Measurements from ENCODE around the gene SLC9A7.

The SLC9A7 gene

DNA sequence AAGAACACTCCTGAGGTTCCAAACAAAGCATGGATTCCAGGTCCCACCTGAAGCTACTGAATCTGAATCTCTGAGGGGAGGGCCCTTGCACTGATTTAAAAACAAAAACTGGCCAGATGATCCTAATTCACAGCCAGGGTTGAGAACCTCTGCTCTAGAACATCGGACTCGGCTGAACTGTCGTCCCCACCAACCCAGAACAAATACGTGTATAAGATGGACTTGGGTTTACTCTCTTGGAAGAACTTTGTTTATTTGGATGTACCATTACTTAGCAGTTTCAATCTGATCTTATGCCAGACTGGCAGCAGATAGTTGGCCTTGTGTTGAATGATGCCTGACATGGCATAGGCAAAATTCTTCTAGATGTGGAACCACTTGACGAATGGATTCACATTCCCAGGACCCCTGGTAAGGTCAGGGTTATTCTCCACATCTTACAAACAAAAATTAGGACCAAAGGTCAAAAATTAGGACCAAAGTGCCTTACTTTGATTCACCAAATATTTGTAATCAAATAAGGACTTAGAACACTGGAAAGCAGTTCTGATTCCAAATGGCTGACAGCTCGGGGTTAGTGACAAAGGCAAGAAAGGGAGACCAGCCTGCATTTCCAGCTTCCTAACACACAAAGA is 156.3 kb downstream of the SLC9A7 start:
- H3K27ac Mint-ChIP-seq = no peak overlapping the region
- H3K4me1 Mint-ChIP-seq = no peaks in the 10 kb centered on the region
- no peak overlapping the region for H3K4me3 Mint-ChIP-seq
- H3K27me3 Mint-ChIP-seq (ENCODE audit: low read depth) = no peaks in the 10 kb centered on the region
- H3K9me3 Mint-ChIP-seq = peaks cover 2% of the 10 kb centered on the region
- TF ChIP-seq, protein P1, sequence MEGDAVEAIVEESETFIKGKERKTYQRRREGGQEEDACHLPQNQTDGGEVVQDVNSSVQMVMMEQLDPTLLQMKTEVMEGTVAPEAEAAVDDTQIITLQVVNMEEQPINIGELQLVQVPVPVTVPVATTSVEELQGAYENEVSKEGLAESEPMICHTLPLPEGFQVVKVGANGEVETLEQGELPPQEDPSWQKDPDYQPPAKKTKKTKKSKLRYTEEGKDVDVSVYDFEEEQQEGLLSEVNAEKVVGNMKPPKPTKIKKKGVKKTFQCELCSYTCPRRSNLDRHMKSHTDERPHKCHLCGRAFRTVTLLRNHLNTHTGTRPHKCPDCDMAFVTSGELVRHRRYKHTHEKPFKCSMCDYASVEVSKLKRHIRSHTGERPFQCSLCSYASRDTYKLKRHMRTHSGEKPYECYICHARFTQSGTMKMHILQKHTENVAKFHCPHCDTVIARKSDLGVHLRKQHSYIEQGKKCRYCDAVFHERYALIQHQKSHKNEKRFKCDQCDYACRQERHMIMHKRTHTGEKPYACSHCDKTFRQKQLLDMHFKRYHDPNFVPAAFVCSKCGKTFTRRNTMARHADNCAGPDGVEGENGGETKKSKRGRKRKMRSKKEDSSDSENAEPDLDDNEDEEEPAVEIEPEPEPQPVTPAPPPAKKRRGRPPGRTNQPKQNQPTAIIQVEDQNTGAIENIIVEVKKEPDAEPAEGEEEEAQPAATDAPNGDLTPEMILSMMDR (IDR thresholded peaks at IDR 0.05; ENCODE audit: unreplicated experiment in 3 of 3) = no peak
- H3K36me3 Mint-ChIP-seq (ENCODE audit: low read depth) = no peaks in the 10 kb centered on the region

DNA sequence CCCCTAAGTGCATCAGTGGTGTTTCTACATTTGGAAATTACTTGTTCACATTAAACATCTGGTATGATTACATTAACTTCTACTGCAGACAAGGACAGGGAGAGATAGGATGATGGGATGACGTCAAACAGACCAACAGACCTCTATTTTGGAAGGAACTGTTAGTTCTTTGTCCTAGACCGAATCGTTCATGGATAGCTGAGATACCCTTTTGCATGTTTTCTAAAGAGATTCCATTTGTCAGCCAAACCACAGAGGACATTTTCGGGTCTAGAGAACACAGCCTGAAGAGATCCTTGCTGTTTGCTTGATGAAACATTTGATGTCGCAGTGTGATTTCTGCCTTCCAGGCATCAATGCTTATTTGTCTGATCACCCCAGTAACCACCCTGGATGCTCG is 157.6 kb downstream of the SLC9A7 start:
- Mint-ChIP-seq H3K27ac (no peak overlapping the region), H3K36me3 (ENCODE audit: low read depth) (no peaks in the 10 kb centered on the region), H3K27me3 (ENCODE audit: low read depth) (no peaks in the 10 kb centered on the region), H3K9me3 (peaks cover 2% of the 10 kb centered on the region), H3K4me1 (no peaks in the 10 kb centered on the region), H3K4me3 (no peak overlapping the region)
- TF ChIP-seq, protein P1 (IDR thresholded peaks at IDR 0.05; ENCODE audit: unreplicated experiment in 3 of 3) = no peak

DNA sequence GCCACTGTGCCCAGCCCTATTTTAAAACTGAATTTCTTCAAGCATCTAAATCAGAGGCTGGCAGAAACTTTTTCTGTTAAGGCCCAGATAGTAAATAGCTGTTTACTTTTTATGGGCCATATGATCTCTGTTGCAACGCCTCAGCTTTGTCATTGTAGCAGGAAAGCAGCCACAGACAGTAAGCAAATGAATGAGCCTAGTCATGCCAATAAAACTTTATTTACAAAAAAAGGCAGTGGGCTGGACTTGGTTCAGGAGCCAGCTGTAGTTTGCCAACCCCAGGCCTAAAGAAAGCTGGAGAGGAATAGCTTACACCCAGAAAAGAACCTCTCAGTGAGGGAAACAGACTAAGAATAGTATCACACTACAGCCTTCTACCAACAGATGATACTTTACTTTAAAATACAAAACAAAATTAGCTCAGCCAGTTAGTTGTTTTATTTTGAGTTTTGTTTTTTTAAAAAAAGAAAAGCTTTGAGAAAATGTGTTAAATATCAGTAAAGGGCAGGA is 159.8 kb downstream of the SLC9A7 start:
- no peak overlapping the region for H3K4me3 Mint-ChIP-seq
- TF ChIP-seq, protein P1 (IDR thresholded peaks at IDR 0.05; ENCODE audit: unreplicated experiment in 3 of 3) = no peak
- peaks cover 2% of the 10 kb centered on the region for H3K9me3 Mint-ChIP-seq
- no peaks in the 10 kb centered on the region for H3K36me3 Mint-ChIP-seq (ENCODE audit: low read depth)
- no peak overlapping the region for H3K27ac Mint-ChIP-seq
- H3K4me1 Mint-ChIP-seq = no peaks in the 10 kb centered on the region
- no peaks in the 10 kb centered on the region for H3K27me3 Mint-ChIP-seq (ENCODE audit: low read depth)

DNA sequence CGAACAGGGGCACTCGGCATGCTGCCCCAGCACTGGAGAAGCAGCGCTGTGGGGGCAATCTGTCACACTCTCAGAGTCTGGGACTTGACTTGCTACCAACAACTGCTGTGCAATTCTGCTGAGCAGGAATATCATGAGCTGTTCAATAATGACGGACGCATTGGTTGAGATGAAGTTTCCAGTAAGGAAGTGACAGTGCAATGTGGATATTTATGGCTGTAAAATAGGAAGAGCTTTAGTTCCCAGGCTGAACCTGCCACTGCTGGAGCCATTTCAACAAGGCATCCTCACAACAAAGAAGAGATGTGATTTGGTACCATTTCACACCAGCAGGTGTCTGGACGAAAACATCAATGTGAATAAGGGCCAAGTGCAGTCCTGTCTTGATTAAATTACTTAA is 161.1 kb downstream of the SLC9A7 start:
- H3K4me3 Mint-ChIP-seq = no peak overlapping the region
- H3K36me3 Mint-ChIP-seq (ENCODE audit: low read depth) = no peaks in the 10 kb centered on the region
- TF ChIP-seq, protein P1 (IDR thresholded peaks at IDR 0.05; ENCODE audit: unreplicated experiment in 3 of 3) = no peak
- H3K9me3 Mint-ChIP-seq = peaks cover 2% of the 10 kb centered on the region
- H3K27ac Mint-ChIP-seq = no peak overlapping the region
- H3K4me1 Mint-ChIP-seq = no peaks in the 10 kb centered on the region
- no peaks in the 10 kb centered on the region for H3K27me3 Mint-ChIP-seq (ENCODE audit: low read depth)

DNA sequence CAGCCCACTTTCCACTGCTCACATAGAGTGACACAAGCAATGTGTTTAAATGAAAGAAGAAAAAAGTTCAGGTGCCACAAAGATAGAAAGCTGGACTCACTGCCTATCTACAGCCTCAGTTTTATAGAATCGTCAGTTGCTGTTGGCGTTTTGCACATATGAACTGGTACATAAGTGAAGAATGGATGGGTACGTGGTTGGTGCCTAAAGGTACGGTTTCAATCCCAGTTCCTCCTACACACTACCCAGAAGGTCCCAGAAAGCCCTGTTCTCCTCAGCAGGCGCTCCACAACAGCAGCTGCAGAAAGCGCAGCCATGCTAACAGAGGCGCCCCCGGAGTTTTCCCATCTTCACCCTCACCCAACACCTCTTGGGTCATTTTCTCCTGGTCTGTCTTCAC is 161.7 kb downstream of the SLC9A7 start:
- no peaks in the 10 kb centered on the region for H3K4me1 Mint-ChIP-seq
- H3K27ac Mint-ChIP-seq = no peak overlapping the region
- no peaks in the 10 kb centered on the region for H3K36me3 Mint-ChIP-seq (ENCODE audit: low read depth)
- peaks cover 2% of the 10 kb centered on the region for H3K9me3 Mint-ChIP-seq
- H3K4me3 Mint-ChIP-seq = no peak overlapping the region
- H3K27me3 Mint-ChIP-seq (ENCODE audit: low read depth) = no peaks in the 10 kb centered on the region
- TF ChIP-seq, protein P1 (IDR thresholded peaks at IDR 0.05; ENCODE audit: unreplicated experiment in 3 of 3) = no peak

DNA sequence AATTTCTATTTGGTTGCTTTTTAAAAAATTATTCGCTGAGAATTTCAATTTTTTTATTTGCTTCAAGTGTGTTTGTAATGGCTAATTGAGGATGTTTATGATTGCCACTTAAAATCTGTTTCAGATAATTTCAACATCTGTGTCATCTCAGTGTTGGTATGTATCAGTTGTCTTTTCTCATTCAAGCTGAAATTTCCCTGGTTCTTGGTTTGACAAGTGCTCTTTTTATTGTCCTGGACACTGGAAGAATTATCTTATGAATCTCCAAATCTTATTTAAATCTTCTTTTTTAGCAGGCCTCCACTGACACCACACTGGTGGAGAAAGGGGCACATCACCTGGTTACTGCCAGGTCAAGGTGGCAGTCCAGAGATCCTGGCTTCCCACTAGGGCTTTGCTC is 163.8 kb downstream of the SLC9A7 start:
- no peaks in the 10 kb centered on the region for H3K27me3 Mint-ChIP-seq (ENCODE audit: low read depth)
- TF ChIP-seq, protein P1 (IDR thresholded peaks at IDR 0.05; ENCODE audit: unreplicated experiment in 3 of 3) = no peak
- H3K4me3 Mint-ChIP-seq = no peak overlapping the region
- no peaks in the 10 kb centered on the region for H3K9me3 Mint-ChIP-seq
- no peaks in the 10 kb centered on the region for H3K36me3 Mint-ChIP-seq (ENCODE audit: low read depth)
- H3K4me1 Mint-ChIP-seq = no peaks in the 10 kb centered on the region
- no peak overlapping the region for H3K27ac Mint-ChIP-seq

Measured in nephron (organoid).